GM18907 (cell line): ENCODE results near the gene GPATCH4.
"Not testable (repeated sequence)": the region's sequence is repeated elsewhere in the genome, so short reads cannot be mapped to it uniquely, and the experiment has no call there.

Experiments
- ATAC-seq: cut with Tn5 transposase; IDR thresholded peaks from one replicate; pipeline ENCODE4 v1.9.1; 2021; ENCODE audit warnings: mild to moderate bottlenecking, moderate library complexity; ENCODE audit not compliant: unreplicated experiment

GPATCH4 gene

GRCh38 chr1:156627313-156627880, 26.1 kb upstream of the GPATCH4 start:
- no peak for ATAC-seq

- no peak for ATAC-seq
Observed at GRCh38 chr1:156626079-156626438, 24.8 kb upstream of the GPATCH4 start.

DNA sequence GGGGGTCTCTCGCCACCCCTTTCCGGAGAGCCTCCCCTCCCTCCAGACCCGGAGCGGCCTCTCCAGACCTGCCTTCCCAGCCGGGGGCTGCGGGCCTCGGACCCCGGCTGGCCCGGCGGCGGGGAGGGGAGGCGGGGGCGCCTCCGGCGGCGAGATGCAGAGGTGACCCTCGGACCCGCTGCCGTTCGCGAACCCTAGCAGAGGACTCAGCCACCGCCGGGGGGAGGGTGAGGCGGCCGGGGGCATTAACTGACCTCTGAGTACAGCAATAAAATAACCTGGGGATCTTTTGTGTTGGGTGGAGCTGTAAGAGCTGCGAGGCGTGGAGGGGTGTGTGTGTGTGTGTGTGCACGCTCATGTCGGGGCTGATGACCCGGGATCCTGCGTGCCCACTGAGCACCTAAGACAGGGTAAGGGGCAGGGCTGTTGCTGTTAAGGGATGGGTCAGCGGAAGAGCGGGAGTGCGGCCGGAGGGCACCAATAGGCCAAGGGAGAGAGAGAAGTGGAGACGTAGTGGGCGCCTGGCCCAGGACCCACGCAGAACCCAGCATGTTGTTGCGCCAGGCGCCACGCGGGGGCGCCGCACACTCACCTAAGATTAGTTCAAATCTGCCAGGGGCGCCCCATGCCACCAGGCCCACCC, 24.3 kb upstream of the GPATCH4 start:
- no peak for ATAC-seq

GRCh38 chr1:156624814-156625435, 23.6 kb upstream of the GPATCH4 start:
- ATAC-seq, result no peak

DNA sequence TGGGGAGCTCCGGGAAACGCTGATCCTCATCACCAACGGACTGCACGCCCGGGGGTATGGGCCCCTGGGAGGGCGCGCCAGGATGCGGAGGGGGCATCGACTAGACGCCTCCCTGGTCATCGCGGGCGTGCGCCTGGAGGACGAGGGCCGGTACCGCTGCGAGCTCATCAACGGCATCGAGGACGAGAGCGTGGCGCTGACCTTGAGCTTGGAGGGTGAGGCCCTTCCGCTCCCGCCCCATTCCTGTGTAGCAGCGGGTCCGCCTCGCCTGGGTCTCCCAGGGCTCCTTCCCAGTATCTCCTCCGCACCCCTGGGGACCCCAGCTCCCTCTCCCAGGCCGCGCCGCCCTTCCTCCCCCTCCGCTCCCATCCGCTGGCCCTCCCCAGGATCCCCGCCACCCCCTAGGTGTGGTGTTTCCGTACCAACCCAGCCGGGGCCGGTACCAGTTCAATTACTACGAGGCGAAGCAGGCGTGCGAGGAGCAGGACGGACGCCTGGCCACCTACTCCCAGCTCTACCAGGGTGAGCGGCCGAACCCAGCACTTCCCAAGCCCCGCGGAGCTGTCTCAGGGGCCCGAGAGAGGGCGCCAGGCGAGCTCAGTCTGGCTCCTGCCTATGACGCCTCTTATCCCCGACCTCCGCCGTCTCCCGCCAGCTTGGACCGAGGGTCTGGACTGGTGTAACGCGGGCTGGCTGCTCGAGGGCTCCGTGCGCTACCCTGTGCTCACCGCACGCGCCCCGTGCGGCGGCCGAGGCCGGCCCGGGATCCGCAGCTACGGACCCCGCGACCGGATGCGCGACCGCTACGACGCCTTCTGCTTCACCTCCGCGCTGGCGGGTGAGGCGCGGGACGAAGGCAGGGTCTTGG, 22.9 kb upstream of the GPATCH4 start:
- ATAC-seq, result no peak

DNA sequence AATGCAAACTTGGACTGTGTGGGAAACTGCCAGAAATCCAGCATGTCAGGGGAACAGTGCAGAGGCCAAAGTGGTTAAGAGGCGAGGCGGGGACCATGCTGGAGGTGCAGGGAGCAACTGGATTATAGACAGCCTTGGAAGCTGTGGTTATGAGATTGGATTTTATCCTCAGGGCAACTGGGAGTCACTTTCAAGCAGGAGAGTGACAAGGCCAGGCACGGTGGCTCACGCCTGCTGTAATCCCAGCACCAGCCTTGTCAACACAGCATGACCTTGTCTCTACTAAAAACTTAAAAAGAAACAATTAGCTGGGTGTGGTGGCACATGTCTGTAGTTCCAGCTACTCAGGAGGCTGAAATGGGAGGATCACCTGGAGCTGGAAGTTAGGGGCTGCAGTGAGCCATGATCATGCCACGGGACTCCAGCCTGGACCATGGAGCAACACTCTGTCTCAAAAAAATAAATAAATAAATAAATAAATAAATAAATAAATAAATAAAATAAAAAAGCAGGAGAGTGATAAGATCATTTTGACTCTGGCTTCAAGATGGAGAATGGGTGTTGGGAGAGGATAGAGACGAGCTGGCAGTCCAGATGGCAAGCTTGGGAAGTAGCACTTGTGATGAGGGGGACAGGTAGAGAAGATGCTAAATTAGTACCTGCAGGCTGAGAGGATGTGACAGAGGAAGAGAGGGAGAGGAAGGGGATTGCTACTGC, 21.5 kb upstream of the GPATCH4 start:
- ATAC-seq, result no peak

DNA sequence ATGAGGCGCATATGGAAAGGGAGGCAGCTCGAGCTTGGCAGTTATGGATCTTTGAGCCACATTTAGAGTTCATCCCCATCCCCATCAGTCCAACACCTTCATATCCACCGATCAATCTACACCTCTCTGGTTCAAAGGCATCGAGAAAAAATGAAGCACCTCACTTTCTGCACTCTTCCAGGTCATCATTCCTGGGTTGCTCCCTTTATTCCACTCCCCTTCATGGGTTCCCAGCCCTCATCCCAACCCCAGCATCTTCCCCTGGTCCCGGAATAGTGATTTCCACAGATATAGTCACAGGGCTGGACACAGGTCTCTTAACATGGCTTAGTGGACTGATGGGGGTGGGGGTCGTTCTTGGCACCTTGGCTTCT, 18.3 kb upstream of the GPATCH4 start:
- ATAC-seq, result no peak

- no peak for ATAC-seq
Observed at GRCh38 chr1:156618853-156619581, 17.7 kb upstream of the GPATCH4 start, which contains the start of gene HAPLN2. TSS of gene HAPLN2 (plus strand) at chr1:156619415. CDS start at chr1:156623491, 4,076 bp downstream.

- ATAC-seq, result no peak
Observed at GRCh38 chr1:156616463-156616862, 15.2 kb upstream of the GPATCH4 start.

- no peak for ATAC-seq
Observed at GRCh38 chr1:156615946-156616345, 14.7 kb upstream of the GPATCH4 start.

DNA sequence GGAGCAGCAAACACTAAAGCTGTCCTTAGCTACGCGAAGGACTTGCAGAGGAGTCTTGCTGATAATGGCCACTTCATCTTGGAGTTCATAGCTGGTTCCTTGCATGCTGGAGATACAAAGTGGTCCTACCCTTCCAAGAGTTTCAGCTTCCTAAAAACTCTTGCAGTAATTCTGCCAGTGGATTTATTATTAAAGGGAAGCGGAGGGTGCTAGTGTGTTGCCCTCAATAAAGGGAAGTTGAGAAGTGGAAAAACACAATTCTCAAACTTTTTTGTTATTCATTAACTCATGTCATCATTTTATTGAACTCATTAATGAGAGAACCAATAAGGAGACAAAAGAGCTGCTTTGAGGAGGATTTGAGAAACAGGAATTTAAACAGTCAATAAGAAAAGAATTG, 11.4 kb upstream of the GPATCH4 start:
- ATAC-seq, result no peak

DNA sequence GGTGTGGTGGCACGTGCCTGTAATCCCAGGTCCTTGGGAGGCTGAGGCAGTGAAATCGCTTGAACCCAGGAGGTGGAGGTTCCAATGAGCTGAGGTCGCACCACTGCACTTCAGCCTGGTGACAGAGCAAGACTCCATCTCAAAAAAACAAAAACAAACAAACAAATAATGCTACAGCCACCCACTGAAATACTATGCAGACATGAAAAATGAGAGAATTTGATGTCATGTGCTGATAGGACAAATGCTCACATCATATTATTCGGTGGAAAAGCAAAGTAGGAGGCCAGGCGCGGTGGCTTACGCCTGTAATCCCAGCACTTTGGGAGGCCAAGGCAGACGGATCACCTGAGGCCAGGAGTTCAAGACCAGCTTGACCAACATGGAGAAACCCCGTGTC, 8.8 kb upstream of the GPATCH4 start:
- not testable (repeated sequence) for ATAC-seq

DNA sequence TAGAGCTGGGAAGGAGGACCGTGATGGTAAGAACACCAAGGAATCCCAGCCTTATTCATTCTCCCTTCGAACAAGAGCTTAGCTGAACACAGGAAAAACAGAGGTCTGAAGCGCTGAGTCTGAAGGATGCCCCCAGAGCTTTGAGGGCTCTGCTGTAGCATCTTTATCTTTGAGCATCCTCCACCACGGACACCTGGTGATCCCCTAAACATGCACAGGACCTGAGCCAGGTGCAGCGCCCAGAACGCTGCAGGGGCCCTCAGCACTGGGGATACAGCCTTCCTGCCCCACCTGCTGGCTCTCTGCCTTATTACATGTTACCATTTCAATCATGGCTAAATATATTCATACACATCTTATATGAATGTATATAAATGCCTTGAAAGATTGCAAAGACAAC, 7.7 kb upstream of the GPATCH4 start:
- peak; percentile 61 for ATAC-seq

DNA sequence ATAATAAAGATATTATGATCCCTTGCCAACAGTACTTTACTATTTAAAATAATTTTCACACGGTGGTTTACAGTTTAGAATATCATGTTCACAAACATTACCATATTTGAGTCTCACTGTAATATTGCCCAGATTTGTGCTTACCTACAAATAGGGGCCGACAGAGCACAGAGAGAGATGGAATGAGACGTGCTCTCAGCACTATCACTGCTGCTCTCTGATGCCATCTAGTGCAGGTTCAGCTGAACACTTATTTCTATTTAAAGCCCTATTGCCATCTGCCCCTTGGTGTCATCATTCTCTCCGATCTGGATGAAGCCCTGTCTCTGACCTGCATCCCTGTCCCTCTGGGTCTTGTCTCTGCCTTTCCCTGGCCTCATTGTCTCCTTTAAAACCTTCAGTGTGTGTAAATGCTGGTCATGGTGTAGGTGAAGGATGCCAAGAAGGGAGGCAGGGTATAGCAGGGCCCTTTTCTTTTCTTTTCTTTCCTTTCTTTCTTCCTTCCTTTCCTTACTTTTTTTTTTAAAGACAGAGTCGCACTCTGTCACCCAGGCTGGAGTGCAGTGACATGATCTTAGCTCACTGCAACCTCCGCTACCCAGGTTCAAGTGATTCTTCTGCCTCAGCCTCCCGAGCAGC, 6.9 kb upstream of the GPATCH4 start:
- ATAC-seq, result peak; percentile 76

GRCh38 chr1:156607344-156607743, 6.1 kb upstream of the GPATCH4 start:
- ATAC-seq, result not testable (repeated sequence)

DNA sequence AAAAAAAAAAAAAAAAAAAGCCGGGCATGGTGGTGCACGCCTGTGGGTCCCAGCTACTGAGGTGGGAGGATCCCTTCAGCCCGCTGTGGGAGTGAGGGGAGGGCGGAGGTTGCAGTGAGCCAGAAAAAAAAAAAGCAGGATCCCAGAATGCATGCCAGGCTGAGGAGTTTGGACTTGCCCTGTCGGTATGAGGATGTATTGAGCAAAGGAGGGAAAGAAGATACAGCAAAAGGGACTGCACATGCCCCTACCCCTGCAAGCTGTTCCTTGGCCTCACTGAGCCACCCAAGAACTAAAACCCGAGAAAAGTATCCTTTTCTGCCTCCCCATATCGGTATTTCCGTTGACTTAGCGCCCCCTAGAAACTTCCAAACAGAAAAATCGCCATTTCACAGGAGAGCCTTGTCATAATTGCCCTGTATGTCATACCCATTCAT, 1.3 kb upstream of the GPATCH4 start:
- ATAC-seq, result no peak

- ATAC-seq, result no peak
Observed at GRCh38 chr1:156601892-156602291, 613 bp upstream of the GPATCH4 start.

- ATAC-seq, result no peak
Observed at GRCh38 chr1:156600733-156601121, 552 bp downstream of the GPATCH4 start.

DNA sequence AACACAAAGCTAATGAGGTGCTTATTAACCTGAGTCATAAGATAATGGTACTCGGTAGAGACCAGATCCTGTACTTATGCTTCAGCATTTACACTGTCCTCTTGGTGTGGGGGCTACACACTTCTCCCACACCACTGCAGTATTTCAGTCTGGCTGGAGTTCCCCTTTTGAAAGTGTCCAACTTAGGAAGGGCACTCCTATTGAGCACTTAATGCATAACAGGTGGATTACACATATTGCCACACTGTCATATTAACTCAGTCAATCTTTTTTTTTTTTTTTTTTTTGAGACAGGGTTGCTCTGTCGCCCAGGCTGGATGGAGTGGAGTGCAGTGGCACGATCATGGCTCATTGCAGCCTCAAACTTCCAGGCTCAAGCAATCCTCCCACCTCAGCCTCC, 1.5 kb downstream of the GPATCH4 start:
- no peak for ATAC-seq
